Vagina (tissue), 2 donors: Measurements from ENCODE around the gene SBNO1. TPM values are rescaled to one million over a fixed set of nuclear protein-coding genes. Genes with fewer than 3 reads are reported as not detected.

Experiments used
- DNase-seq, 2 donors: peaks; one replicate each; pipeline ENCODE4 v3.0.0-alpha.2; 2017; ENCODE audit errors: extremely low spot score in 2 of 2
- H3K27ac ChIP-seq: fragments of 200-600 bp; sonication (generic); one replicate; pipeline ENCODE4 v1.5.1; 2019
- H3K27me3 ChIP-seq: fragments of 200-600 bp; sonication (generic); one replicate; pipeline ENCODE4 v1.5.1; 2019
- H3K36me3 ChIP-seq, 2 donors: fragments of 200-600 bp; sonication (generic); one replicate each; pipeline ENCODE4 v1.5.1; 2017 to 2019
- H3K4me1 ChIP-seq: fragments of 200-600 bp; sonication (generic); one replicate; pipeline ENCODE4 v1.5.1; 2019
- H3K4me3 ChIP-seq, 2 donors: fragments of 200-600 bp; sonication (generic); 1 replicate in 1 of 2; 2 replicates in 1 of 2; pipeline ENCODE4 v1.5.1; 2016 to 2019
- H3K9me3 ChIP-seq: fragments of 200-600 bp; sonication (generic); one replicate; pipeline ENCODE4 v1.5.1; 2019
- POLR2A ChIP-seq, 2 donors: fragments of 450-650 bp; IDR thresholded peaks; one replicate each; pipeline ENCODE4 v1.6.1; 2017; ENCODE audit warnings: antibody characterized with exemption in 2 of 2, mild to moderate bottlenecking in 2 of 2, moderate library complexity in 2 of 2
- POLR2AphosphoS5 ChIP-seq, 2 donors: sonication (generic); formaldehyde crosslinking; IDR thresholded peaks; one replicate each; pipeline ENCODE4 v1.9.0; 2017; ENCODE audit warnings: antibody characterized with exemption in 2 of 2, mild to moderate bottlenecking in 2 of 2, low read depth in 1 of 2; ENCODE audit not compliant: insufficient read depth in 1 of 2
- intact Hi-C: fragments of 100-400 bp; cut with DNase I; formaldehyde crosslinking; loops from one replicate; pipeline ENCODE4 v1.15.1; 2023
- total RNA-seq: library from RNA; depleted of rRNA; stranded (reverse); fragments of >200 nt; gene quantifications from one replicate; pipeline ENCODE4 v1.2.3, GENCODE V29; 2016
- TF ChIP-seq, protein P1 (sequence below), 3 experiments: fragments of 450-650 bp in 2 of 3; fragments of 200-600 bp in 1 of 3; sonication (generic) in 1 of 3; IDR thresholded peaks; one replicate each; pipeline ENCODE4 v1.5.1; 2017 to 2019; ENCODE audit warnings: antibody characterized with exemption in 3 of 3, mild to moderate bottlenecking in 2 of 3, moderate library complexity in 2 of 3

Gene SBNO1
- total RNA-seq, 1 donor from 2014 or later: 15.0 TPM

DNA sequence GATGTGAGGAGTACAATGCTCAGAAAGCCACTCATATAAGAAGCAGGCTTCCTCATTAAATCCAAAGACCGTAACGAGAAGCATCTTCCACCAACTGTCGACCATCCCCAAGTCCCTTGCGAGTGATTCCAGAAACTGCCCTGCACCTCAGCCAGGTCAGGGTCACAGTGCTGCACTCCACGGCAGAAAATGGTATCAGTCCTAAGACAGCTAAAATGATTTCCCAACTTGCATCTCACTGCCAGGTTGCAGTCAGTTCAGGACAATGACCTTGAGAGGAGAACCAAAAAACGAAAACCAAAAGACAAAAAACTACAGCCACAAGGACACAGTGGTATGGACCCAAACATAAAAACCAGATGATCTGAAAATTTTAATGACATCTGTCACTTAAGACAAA lies 20.6 kb downstream of the SBNO1 start:
- no peak for DNase-seq
- H3K27ac ChIP-seq: no peak overlapping the region
- TF ChIP-seq, protein P1, sequence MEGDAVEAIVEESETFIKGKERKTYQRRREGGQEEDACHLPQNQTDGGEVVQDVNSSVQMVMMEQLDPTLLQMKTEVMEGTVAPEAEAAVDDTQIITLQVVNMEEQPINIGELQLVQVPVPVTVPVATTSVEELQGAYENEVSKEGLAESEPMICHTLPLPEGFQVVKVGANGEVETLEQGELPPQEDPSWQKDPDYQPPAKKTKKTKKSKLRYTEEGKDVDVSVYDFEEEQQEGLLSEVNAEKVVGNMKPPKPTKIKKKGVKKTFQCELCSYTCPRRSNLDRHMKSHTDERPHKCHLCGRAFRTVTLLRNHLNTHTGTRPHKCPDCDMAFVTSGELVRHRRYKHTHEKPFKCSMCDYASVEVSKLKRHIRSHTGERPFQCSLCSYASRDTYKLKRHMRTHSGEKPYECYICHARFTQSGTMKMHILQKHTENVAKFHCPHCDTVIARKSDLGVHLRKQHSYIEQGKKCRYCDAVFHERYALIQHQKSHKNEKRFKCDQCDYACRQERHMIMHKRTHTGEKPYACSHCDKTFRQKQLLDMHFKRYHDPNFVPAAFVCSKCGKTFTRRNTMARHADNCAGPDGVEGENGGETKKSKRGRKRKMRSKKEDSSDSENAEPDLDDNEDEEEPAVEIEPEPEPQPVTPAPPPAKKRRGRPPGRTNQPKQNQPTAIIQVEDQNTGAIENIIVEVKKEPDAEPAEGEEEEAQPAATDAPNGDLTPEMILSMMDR (IDR thresholded peaks at IDR 0.05): no peak
- TF ChIP-seq POLR2A (IDR thresholded peaks at IDR 0.05): no peak
- TF ChIP-seq POLR2AphosphoS5 (IDR thresholded peaks at IDR 0.05; ENCODE audit: insufficient read depth in 1 of 2, low read depth in 1 of 2): no peak
- no peaks in the 10 kb centered on the region for H3K4me1 ChIP-seq
- intact Hi-C loops: no loop called here
- H3K27me3 ChIP-seq: no peaks in the 10 kb centered on the region
- no peaks in the 10 kb centered on the region for H3K9me3 ChIP-seq
- peaks cover 0 to 52% of the 10 kb centered on the region in 2 donors for H3K36me3 ChIP-seq
- H3K4me3 ChIP-seq: no peak overlapping the region

DNA sequence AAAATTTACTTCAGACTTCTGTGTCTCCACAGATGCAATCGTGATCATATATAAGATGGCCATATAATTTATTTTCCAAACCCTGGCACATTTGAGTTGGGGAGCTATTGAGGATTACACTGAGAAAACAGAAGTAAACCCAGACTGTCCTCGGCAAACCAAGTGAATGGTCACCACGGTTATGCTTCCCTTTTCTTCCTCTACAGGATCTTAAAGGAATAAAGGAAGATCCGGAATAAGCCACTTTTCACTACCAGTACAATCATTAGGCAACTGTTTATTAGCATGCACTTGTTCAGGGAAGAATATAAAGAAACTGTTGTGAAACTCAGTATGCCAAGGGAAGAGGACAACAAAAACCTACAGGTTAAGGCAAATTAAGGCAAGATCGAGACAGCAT lies 27.6 kb downstream of the SBNO1 start:
- peaks cover 0 to 30% of the 10 kb centered on the region in 2 donors for H3K36me3 ChIP-seq
- intact Hi-C loops: no loop called here

DNA sequence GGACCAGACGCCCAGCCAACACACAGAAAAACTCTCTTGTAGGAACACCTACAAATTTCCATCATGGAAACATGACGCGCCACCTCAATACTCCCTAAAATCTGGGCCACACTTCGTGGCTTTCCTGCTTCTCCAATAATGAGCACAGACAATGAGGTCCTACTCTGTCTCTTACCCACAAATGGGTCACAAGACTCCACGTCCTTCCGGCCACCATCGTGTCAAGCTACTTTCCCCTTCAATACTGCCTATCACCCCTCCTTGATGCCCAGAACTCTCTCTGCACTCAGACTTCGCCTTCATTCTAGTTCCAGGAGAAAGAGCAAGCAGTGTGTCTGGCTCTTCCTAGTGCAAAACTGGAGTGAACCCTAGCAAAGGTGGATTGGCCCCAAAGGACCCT lies 28.1 kb downstream of the SBNO1 start:
- Histone ChIP-seq H3K4me3 (no peak overlapping the region), H3K27me3 (no peaks in the 10 kb centered on the region), H3K27ac (no peak overlapping the region), H3K9me3 (no peaks in the 10 kb centered on the region), H3K4me1 (no peaks in the 10 kb centered on the region), H3K36me3 (peaks cover 0 to 33% of the 10 kb centered on the region in 2 donors)
- TF ChIP-seq POLR2A (IDR thresholded peaks at IDR 0.05) (no peak), POLR2AphosphoS5 (IDR thresholded peaks at IDR 0.05; ENCODE audit: insufficient read depth in 1 of 2, low read depth in 1 of 2) (no peak)
- TF ChIP-seq, protein P1 (IDR thresholded peaks at IDR 0.05): no peak
- intact Hi-C loops: no loop called here
- DNase-seq: no peak

More for the DNA sequence above, 27.6 kb downstream of the SBNO1 start:
- DNase-seq: no peak
- Histone ChIP-seq H3K9me3 (no peaks in the 10 kb centered on the region), H3K27me3 (no peaks in the 10 kb centered on the region), H3K4me3 (no peak overlapping the region), H3K27ac (no peak overlapping the region), H3K4me1 (no peaks in the 10 kb centered on the region)
- TF ChIP-seq POLR2A (IDR thresholded peaks at IDR 0.05): no peak
- no peak for TF ChIP-seq POLR2AphosphoS5 (IDR thresholded peaks at IDR 0.05; ENCODE audit: insufficient read depth in 1 of 2, low read depth in 1 of 2)
- TF ChIP-seq, protein P1 (IDR thresholded peaks at IDR 0.05): no peak

DNA sequence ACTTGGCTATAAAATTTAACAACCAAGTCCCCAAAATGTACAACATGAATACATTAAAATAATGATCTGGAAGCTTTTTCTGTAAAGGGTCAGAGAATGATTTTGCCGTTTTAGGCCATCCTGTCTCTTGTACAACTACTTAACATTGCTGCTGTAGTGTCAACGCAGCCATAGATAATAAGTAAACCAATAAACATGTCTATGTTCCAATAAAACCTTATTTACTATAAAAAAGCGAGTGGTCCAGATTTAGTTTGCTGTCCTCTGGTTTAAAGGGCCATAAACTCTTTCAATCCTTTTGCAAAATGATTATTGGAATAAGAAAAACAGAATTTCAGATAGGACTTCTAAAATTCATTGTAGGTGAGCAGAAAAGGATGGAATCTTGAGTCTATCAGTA lies 29.2 kb downstream of the SBNO1 start:
- intact Hi-C loops: no loop called here
- Histone ChIP-seq H3K27ac (no peak overlapping the region), H3K9me3 (no peaks in the 10 kb centered on the region), H3K36me3 (peaks cover 0 to 44% of the 10 kb centered on the region in 2 donors), H3K4me1 (no peaks in the 10 kb centered on the region), H3K4me3 (no peak overlapping the region), H3K27me3 (no peaks in the 10 kb centered on the region)
- DNase-seq: no peak
- no peak for TF ChIP-seq POLR2AphosphoS5 (IDR thresholded peaks at IDR 0.05; ENCODE audit: insufficient read depth in 1 of 2, low read depth in 1 of 2)
- TF ChIP-seq, protein P1 (IDR thresholded peaks at IDR 0.05): no peak
- no peak for TF ChIP-seq POLR2A (IDR thresholded peaks at IDR 0.05)

DNA sequence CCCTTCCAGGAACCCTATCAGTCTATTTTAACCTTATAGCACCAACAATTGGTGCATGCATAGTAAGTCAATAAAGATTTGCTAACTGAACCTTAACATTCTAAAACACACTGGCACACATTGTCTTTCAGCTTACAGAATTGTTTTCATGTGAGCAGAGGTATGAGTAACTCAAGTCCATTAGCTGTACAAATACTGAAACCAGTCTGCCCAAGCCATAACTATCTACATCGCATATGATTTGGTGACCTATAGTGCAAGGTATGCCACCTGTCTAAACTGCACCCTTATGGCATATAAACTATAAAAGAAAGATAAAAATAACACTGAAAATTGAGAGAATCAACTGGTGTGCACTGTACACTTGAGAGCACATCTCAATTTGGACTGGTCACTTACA lies 34.8 kb downstream of the SBNO1 start:
- H3K4me3 ChIP-seq: no peak overlapping the region
- H3K36me3 ChIP-seq: peaks cover 0 to 83% of the 10 kb centered on the region in 2 donors
- DNase-seq: no peak
- intact Hi-C loops: no loop called here
- H3K27ac ChIP-seq: no peak overlapping the region
- no peaks in the 10 kb centered on the region for H3K27me3 ChIP-seq
- H3K4me1 ChIP-seq: no peaks in the 10 kb centered on the region
- no peaks in the 10 kb centered on the region for H3K9me3 ChIP-seq
- TF ChIP-seq POLR2AphosphoS5 (IDR thresholded peaks at IDR 0.05; ENCODE audit: insufficient read depth in 1 of 2, low read depth in 1 of 2) (no peak), POLR2A (IDR thresholded peaks at IDR 0.05) (no peak)
- TF ChIP-seq, protein P1 (IDR thresholded peaks at IDR 0.05): no peak
